PFSK-1 (cell line): ENCODE data around the gene EEPD1.

Experiments used
- FOXP2 ChIP-seq: optimal IDR thresholded peaks from 2 replicates; pipeline ENCODE3; 2011; ENCODE audit warnings: borderline replicate concordance, control low read depth, inconsistent platforms; ENCODE audit not compliant: insufficient read depth; ENCODE audit errors: extremely low read length, extremely low read depth
- POLR2AphosphoS5 ChIP-seq: IDR thresholded peaks from 2 replicates; pipeline ENCODE4 v1.6.1; 2012; ENCODE audit warnings: low read depth, mild to moderate bottlenecking, control low read depth, low read length, moderate library complexity
- REST ChIP-seq, 2 experiments: IDR thresholded peaks; 2 replicates each; pipeline versions ENCODE4 v1.6.1 to v1.8.0; 2011 to 2012; ENCODE audit warnings: low read depth in 2 of 2, low read length in 2 of 2, control low read depth in 1 of 2, inconsistent platforms in 1 of 2, mild to moderate bottlenecking in 1 of 2, moderate library complexity in 1 of 2; ENCODE audit not compliant: insufficient read depth in 1 of 2
- SIN3A ChIP-seq: IDR thresholded peaks from 2 replicates; pipeline ENCODE4 v1.6.1; 2012; ENCODE audit warnings: mild to moderate bottlenecking, low read length, moderate library complexity, borderline replicate concordance; ENCODE audit not compliant: insufficient read depth
- TAF1 ChIP-seq: IDR thresholded peaks from 2 replicates; pipeline ENCODE4 v1.6.1; 2012; ENCODE audit warnings: low read length, control low read depth, borderline replicate concordance; ENCODE audit not compliant: insufficient read depth

Gene EEPD1

GRCh38 chr7:36198854-36199266 is 45.8 kb downstream of the EEPD1 start:
- TF ChIP-seq FOXP2 (no peak), REST (IDR thresholded peaks at IDR 0.05; ENCODE audit: insufficient read depth in 1 of 2, low read depth in 2 of 2, low read length in 2 of 2) (no peak), SIN3A (no peak), POLR2AphosphoS5 (no peak), TAF1 (no peak)

- TF ChIP-seq POLR2AphosphoS5: no peak
- no peak for TF ChIP-seq REST (IDR thresholded peaks at IDR 0.05; ENCODE audit: insufficient read depth in 1 of 2, low read depth in 2 of 2, low read length in 2 of 2)
- TF ChIP-seq FOXP2: no peak
- no peak for TF ChIP-seq TAF1
- no peak for TF ChIP-seq SIN3A
Observed at GRCh38 chr7:36199329-36199728, 46.3 kb downstream of the EEPD1 start.

- TF ChIP-seq POLR2AphosphoS5: no peak
- TF ChIP-seq TAF1: no peak
- no peak for TF ChIP-seq SIN3A
- TF ChIP-seq REST (IDR thresholded peaks at IDR 0.05; ENCODE audit: insufficient read depth in 1 of 2, low read depth in 2 of 2, low read length in 2 of 2): no peak
- no peak for TF ChIP-seq FOXP2
Observed at GRCh38 chr7:36201122-36201723, 48.2 kb downstream of the EEPD1 start.

GRCh38 chr7:36202398-36202797 is 49.3 kb downstream of the EEPD1 start:
- TF ChIP-seq TAF1 (no peak), FOXP2 (no peak), REST (IDR thresholded peaks at IDR 0.05; ENCODE audit: insufficient read depth in 1 of 2, low read depth in 2 of 2, low read length in 2 of 2) (no peak), SIN3A (no peak), POLR2AphosphoS5 (no peak)
